HG02840 (cell line): ENCODE data around the gene FIBP.

Source experiments
- ATAC-seq: cut with Tn5 transposase; IDR thresholded peaks from one replicate; pipeline ENCODE4 v1.9.1; 2021; ENCODE audit warnings: mild to moderate bottlenecking, moderate library complexity, moderate number of reproducible peaks; ENCODE audit not compliant: unreplicated experiment, low FRiP score

Gene FIBP

DNA sequence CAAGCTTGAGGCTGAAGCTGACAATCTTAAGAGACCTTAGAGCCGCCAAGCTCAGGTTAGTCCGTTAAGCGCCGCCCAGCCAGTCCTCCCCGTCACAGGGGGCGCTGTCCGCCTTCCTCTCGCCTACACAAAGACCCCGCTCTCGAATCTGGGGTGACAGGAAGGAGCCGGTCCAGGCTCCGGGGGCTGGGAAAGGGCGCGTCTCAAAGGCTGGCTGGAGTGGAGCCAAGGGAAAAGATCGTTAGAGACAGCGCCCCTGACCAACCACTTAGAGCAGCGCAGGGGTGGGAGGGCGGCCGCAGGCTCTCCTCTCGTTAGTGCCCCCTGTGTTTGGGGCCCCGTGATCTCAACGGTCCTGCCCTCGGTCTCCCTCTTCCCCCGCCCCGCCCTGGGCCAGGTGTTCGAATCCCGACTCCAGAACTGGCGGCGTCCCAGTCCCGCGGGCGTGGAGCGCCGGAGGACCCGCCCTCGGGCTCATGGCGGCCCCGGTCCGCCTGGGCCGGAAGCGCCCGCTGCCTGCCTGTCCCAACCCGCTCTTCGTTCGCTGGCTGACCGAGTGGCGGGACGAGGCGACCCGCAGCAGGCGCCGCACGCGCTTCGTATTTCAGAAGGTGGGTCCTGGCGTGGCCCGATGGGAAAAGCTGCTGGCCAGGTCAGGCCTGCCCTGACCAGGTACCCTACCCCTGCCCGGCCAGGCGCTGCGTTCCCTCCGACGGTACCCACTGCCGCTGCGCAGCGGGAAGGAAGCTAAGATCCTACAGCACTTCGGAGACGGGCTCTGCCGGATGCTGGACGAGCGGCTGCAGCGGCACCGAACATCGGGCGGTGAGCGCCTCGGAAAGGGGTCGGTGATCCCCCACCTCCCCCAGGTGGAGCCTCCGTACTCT lies 27.8 kb downstream of the FIBP start, which contains the start of gene MUS81:
Gene MUS81 (plus strand): TSS at position 156 of the 887 bp plus-strand sequence. CDS start 321 bp downstream, at position 477.
- peak; percentile 22 for ATAC-seq

DNA sequence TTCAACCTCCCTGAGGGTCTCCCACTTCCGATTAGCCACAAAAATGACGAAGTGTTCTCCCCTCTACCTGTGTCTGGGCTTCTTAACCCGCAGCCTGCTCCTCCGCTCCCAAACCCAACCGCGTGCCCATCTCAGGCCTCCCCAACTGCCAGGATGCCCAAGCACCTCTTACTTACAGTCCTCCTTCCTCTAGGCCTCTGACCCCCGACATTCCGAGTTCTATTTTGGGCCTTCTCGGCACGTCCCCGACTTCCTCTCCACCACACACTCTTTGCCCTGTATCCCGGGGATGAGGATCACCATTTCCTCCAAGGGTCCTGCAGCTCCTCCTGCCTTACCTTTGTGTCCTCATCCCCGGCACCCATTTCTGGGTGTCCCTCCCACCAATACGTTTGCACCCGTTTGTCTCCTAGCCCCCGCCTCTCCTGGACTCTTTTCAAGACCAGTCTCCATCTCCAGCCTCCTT lies 28.4 kb downstream of the FIBP start:
- ATAC-seq: no peak

DNA sequence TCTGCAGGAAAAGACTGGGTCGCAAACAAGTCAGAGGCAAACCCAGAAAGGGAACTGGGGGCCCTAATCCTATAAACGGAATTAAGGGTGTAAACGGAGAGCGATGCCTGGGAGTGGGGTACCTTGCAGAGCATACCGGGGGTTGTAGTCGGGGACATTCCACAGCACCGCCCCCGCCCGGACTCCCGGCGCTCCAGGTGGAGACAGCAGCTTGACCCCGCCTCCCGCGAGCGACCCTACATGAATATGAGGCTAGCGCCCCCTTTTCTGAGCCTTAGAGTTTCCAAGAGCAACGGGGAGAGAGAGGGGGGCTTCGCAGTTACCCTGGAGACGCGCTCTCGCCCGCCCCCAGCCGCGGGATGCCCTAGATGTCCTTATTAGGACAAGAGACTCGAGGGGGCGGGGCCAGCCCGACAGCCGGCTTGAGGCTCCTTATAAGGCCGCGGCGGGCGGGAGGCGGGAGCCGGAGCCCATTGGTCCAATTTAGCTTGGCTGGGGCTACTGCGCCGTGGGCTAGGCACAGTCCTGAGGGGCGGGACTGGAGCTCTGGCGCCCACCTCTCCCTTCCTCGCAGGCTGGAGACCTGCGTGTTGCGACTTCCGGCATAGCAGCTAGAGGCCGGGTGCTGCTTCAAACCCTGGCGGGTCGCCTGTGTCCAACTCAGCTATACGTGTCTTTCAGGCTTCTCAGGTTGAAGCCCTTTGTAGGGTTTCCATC lies 29.0 kb downstream of the FIBP start:
- peak; percentile 38 for ATAC-seq

DNA sequence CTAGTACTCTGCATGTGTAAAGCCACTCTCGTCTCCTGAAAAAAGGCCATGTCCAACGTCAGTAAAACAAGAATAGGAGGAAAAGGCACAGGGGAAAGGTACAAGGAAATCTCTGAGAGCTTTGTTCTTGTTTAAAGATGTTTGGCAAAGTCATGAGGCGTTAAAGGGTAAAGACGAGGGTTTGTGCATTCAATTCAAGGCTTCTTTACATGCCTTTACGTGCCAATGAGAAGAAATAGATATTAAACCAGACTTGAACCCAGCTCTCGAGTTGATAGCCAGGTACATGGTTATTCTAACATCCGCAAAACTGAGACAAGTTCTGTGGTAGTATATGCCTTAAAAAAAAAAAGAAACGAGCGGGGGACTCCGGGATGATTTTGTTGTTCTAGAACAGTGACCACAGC lies 29.6 kb downstream of the FIBP start:
- no peak for ATAC-seq

DNA sequence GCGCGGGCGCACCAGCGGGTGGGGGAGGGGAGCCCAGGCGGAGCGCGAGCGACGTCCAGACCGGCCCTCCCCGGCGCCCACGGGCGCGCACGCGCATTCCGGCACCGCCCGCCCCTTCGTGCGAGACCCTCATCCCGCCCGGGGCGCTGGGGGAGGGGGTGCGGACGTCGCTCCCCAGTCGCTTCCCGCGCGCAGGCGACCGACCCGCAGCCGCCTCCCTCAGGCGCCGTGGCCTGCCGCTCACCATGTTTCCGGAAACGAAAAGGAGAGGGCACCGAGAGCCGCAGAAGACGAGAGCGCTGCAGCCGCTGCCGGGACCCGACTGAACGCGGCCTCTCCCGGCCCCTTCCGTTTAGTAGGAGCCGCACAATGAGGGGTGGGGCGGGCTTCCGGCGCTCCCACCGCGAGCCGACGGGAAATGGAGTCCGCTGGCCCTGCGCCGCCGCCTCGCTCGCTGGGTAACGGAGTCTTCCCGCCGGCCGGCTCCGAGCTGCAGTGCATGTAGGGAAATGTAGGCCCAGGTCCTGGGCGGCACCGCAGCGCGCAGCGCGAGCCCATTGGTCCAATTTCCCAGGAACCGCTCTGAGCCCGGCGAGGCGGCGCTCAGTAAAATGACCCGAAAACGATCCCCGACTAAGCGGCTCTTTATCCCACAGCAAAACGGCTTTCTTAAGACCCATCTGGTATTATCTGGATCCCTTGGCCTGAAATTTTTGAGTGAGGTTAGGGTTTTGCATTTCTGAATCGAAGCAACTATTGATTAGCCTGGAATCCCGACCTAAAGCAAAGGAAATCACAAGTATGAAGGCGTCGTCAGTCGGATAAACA lies 30.2 kb downstream of the FIBP start, which contains the start of gene CFL1:
Gene CFL1 (minus strand): TSS at position 328 of the 828 bp plus-strand sequence. CDS start 81 bp downstream, at position 247.
- peak; percentile 45 for ATAC-seq

DNA sequence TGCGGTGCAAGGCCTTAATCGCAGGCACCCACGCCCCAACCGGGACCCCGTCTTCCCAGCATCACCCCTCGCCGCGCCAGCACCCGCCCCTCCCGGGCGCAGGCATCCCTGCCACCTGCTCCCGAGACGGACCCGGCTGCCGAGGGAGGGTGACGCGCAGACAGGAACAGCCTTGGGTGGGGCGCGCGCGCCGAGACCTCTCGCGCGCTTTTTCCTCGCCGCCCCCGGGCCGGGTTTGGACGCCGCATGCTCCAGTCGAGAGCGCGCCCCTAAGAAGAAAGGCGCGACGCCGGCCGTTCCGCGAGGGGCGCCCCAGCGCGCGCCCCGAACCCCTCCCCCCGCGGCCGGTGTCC lies 30.8 kb downstream of the FIBP start:
- ATAC-seq: peak; percentile 8

DNA sequence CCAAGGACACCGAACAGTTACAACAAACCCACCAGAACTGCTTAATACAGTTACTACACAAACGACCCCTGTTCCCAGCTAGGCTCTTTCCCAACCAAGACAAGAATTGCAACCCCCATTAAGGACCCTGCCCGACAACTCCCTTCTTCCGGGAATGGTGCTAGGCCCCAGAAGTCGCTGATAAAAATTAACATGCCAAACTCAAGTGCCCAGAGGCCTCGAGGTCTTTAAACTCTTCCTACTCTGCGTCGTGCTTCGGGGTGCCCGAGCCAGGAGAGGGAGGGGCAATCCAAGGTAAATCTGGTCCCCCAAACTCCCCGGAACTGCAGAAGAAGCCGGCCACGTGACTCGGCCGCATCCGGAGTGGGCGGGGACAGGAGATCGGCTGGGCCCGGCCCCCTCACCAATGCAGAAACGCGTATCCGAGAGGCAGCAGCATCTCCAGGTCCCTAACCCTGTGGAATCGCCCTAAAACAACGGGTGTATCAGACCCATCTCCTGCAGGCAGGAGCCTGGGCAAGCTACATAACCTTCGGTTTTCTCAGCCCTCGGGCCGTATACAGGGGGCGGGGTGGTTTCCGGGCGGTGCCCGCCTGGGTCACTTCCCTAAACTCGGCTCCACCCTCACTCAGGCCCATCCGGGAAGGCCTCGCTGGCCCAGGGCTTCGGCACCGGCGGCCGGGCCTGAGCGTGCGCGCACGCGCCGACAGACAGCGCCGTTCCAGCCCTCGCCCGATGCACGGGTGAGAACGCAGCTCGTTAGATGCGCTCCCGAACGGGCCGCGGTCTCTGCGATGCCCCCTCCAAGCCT lies 31.4 kb downstream of the FIBP start:
- ATAC-seq: peak; percentile 33

DNA sequence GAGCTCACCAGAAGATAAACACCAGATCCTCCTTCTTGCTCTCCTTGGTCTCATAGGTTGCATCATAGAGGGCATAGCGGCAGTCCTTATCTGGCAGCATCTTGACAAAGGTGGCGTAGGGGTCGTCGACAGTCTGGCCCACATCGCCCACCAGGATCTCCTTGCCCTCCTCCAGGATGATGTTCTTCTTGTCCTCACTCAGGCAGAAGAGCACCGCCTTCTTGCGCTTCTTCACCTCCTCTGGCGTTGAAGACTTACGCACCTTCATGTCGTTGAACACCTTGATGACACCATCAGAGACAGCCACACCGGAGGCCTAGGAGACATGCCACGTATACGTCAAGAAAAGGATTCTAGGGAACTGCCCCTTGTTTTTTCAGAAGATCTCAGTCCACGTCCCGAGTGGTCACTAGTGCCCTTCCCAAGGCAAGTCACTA lies 32.3 kb downstream of the FIBP start:
- ATAC-seq: no peak

DNA sequence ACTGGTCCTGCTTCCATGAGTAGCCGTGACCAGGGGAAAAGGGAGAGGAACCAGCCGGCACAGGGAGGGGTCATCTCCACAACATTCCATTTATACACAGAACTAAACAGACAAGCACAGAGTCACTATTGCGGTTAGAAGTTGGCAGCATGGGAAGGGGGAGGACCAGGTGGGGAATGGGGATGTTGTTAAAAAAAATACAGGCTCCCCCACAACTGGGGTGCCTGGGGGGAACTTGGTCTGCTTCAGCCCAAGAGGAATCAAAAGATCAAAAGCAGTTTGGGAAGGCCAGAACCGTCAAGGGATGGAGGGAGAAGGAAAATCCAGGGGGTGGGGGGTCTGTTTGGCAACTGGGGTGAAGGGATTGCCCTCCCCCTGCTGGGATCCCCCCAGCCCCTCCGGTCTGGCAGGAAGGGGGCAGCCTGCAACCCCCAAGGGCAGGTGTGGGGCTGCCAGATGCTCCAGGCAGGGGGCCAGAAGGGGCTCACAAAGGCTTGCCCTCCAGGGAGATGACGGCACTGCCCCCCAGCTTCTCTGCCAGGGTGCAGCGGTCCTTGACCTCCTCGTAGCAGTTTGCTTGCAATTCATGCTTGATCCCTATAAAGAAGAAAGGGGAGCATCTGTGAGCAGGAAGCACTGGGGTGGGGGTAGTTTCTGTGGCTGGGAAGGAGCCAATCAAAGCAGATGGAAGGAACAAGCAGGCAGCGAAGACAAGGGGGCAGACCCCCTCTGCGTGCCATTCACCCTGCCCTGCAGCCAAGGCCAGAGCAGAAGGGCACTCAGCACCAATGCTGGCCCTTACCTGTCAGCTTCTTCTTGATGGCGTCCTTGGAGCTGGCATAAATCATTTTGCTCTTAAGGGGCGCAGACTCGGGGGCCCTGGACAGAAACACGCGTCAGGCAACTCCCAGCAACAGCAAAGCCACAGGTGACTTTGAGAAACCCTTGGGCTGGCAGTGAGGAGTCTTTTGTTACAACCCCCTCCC lies 33.1 kb downstream of the FIBP start:
- ATAC-seq: no peak

DNA sequence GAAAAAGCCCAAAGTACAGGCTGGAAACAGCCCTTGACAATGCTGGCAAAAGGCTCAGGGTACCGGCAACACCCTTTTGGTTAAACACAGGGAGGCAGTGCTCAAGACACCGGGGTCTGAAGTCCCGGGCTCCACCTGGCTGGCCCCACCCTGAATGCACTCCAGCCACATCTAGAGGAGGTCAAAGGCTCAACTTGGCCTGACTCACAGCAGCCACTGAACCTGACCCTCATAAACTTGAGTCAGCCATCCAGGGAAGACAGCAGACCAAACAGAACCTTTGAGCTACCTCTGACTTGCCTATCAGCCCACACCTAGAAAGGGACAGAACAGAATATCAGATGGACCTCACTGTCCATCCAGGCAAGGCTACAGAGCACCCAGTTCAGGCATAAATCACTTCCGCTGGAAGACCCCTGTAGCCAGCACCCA lies 34.1 kb downstream of the FIBP start:
- ATAC-seq: no peak

DNA sequence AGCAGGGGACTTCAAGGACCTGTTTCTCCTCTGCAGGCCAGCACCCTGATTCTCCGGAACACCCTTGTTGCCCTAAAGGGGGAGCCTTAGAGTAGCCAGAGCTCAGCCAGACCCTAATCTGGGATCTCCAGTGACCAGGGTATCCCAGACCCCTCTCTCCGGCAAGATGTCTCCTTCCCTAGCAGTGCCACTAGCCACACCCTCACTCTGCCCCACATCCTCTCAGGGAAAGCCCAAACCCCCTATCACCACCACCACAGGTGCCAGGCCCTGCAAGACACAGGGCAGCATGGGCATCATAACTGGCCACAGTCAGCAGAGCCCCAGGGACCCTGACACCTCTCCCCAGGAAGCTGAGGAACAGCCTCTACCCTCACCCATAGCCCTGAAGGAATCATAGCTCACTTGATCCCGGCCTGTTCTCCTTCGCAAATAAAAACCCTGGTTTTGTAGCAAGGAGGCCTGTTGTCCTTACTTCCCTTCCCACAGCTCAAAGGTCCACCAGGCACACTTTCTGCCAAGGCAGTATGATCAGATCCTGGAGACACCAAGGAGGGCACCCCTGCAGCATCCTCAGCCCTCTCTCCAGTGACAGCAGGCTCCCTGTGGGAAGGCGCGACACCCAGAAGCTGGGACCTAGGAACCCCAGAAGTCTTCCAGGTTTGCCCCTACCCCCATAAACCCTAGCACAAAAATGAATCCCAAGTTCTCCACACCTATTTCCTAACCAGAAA lies 34.9 kb downstream of the FIBP start:
- ATAC-seq: no peak

DNA sequence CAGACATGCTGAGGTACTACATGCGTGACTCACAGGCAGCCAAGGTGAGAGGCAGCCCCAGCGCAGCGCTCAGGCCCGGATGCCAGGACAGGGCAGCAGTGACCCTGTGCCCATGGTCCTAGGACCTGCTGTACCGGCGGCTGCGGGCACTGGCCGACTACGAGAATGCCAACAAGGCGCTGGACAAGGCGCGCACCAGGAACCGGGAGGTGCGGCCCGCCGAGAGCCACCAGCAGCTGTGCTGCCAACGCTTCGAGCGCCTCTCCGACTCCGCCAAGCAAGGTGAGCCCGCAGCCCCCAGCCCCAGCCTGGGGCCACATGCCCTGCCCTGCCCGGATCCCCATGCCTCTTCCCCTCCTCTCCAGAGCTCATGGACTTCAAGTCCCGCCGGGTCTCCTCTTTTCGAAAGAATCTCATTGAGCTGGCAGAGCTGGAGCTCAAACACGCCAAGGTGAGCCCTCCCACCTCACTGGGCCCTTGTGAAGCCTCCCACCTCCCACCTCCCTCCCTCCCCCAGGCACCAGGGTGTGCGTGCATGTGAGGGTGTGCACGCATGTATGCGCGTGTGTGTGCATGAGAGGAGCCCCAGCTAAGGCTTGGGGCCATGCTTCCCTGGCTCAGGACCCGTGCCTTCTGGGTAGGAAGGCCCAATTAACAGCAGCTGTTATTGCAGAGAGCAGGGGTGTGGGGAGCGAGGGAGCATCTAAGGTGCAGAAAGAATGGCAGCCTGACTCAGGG lies 35.6 kb downstream of the FIBP start:
- ATAC-seq: no peak

DNA sequence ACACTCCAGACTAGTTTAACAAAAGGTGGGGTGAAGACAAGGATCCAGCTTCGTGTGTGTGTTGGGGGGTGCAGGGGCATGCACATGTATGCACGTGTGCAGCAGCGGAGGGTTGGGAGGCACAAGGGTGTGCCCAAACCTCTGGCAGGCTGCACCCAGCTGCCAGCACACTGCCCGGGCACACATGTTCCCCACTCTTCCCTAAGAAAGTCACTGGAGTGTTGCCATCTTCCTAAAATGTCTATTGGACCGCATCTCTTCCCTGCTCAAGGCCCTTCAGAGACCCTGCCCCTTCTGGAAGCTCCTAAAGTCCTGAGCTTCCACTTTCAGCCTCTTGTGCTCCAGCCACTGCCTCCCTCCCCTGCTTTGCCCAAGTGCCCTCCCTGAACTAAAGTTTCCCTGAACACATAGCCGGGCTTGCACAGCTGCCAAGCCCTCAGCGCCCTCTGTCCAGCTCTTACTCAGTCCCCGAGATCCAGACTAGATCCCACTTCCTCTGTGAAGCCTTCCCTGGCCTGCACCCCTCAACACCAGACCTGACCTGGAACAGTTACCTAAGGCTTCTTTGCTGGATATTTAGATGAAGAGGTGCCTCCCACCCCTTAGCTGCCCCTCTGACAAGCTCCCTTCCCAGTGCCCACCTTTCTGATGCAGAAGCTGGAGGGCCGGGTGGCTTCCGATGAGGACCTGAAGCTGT lies 36.3 kb downstream of the FIBP start:
- no peak for ATAC-seq

DNA sequence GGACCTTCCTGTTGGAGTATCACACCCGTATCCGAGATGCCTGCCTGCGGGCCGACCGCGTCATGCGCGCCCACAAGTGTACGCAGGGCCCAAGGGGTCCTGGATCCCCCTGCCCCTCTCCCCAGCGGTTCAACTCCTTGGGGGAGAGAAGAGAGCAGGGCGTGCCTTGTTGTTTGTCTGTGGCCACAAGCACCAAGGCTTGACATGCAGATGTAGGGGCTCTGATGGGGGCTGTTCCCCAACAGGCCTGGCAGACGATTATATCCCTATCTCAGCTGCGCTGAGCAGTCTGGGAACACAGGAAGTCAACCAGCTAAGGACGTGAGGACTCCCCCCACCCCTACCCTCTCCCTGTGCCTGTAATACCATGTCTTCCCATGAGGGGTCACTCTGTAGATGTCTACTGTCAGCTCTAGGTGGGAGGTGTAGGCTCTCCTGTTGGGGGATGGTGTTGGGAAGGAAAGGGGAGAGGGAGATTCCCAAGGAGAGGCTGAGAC lies 37.1 kb downstream of the FIBP start:
- no peak for ATAC-seq

DNA sequence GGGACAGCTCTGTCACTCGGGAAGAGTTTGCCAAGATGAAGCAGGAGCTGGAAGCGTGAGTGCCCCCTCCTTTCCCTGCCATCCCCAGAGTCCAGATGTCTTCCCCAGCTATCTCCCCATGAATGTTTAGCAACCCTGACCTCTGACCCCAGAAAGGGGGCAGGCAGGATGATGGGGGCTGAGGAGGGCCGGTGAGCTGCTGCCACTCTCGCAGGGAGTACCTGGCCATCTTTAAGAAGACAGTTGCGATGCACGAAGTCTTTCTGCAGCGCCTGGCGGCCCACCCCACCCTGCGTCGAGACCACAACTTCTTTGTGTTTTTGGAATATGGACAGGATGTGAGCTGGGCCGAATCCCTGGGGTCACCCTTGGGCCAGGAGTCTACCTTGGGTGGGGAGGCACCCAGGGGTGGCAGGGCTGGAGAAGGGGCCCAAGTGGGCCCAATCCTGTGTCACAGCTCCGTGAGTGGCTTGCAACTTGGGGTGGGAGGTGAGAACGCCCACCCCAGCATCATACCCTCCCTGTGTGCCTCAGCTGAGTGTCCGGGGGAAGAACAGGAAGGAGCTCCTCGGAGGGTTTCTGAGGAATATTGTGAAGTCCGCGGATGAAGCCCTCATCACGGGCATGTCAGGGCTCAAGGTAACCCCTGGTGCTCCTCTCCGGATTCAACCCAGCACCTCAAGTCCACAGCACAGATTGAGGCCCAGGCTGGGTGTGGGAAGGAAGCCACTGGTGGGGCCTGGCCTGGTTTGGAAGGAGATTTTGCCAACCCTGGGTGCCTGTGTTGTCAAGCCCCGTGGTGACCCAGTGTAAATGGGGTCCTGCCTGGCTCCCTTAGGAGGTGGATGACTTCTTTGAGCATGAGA lies 37.8 kb downstream of the FIBP start:
- ATAC-seq: no peak
